ENCODE results near the gene ETNK2.

GRCh38 chr1:204161609-204162493, 10.0 kb upstream of the ETNK2 start:
- no peak for TF ChIP-seq POLR2AphosphoS5 (IDR thresholded peaks at IDR 0.05; ENCODE audit: low read depth, low read length)
- no peak for TF ChIP-seq TAF1 (IDR thresholded peaks at IDR 0.05; ENCODE audit: borderline replicate concordance, low read depth, low read length)

All from GM12892 (cell line).